22Rv1 (cell line): ENCODE measurements around the gene ZNF622.

Source experiments
- CTCF ChIP-seq: fragments of 450-650 bp; IDR thresholded peaks from 2 replicates; pipeline ENCODE4 v1.5.1; 2017; ENCODE audit warnings: mild to moderate bottlenecking
- ZFX ChIP-seq: fragments of 450-650 bp; IDR thresholded peaks from 2 replicates; pipeline ENCODE4 v1.6.1; 2017; ENCODE audit warnings: antibody characterized with exemption, borderline replicate concordance

GRCh38 chr5:16455668-16456067 is 9.9 kb downstream of the ZNF622 start:
- TF ChIP-seq CTCF (no peak), ZFX (no peak)
